Measurements from ENCODE around the gene GUCY1A1. TPM values are rescaled to one million over a fixed set of nuclear protein-coding genes. Genes with fewer than 3 reads are reported as not detected.

GUCY1A1 gene
- total RNA-seq, 1 donor from 2014 or later, result 0.71 TPM

- Mint-ChIP-seq H3K4me3 (no peak overlapping the region), H3K9me3 (no peaks in the 10 kb centered on the region), H3K27ac (no peak overlapping the region), H3K4me1 (no peaks in the 10 kb centered on the region), H3K27me3 (peaks cover 3% of the 10 kb centered on the region), H3K36me3 (ENCODE audit: low read depth) (no peaks in the 10 kb centered on the region)
- ATAC-seq (ENCODE audit: low read depth) (no peak), DNase-seq (no peak)
- CTCF ChIA-PET, result no interaction called here
- POLR2A ChIA-PET, result no interaction called here
- intact Hi-C loops (cut with micrococcal nuclease), result no loop called here
- no peak for TF ChIP-seq CTCF (IDR thresholded peaks at IDR 0.05)
Observed at GRCh38 chr4:155693015-155693663, 26.5 kb downstream of the GUCY1A1 start.

- ChIA-PET CTCF (no interaction called here), POLR2A (no interaction called here)
- ATAC-seq (ENCODE audit: low read depth) (no peak), DNase-seq (no peak)
- no peak for TF ChIP-seq CTCF (IDR thresholded peaks at IDR 0.05)
- H3K36me3 Mint-ChIP-seq (ENCODE audit: low read depth), result no peaks in the 10 kb centered on the region
- peaks cover 3% of the 10 kb centered on the region for H3K9me3 Mint-ChIP-seq
- intact Hi-C loops (cut with micrococcal nuclease), result no loop called here
- no peaks in the 10 kb centered on the region for H3K4me1 Mint-ChIP-seq
- H3K27ac Mint-ChIP-seq, result no peak overlapping the region
- H3K27me3 Mint-ChIP-seq, result peaks cover 3% of the 10 kb centered on the region
- no peak overlapping the region for H3K4me3 Mint-ChIP-seq
Observed at GRCh38 chr4:155694100-155694785, 27.6 kb downstream of the GUCY1A1 start.

- TF ChIP-seq CTCF (IDR thresholded peaks at IDR 0.05), result no peak
- H3K9me3 Mint-ChIP-seq, result peaks cover 3% of the 10 kb centered on the region
- intact Hi-C loops (cut with micrococcal nuclease), result no loop called here
- peaks cover 3% of the 10 kb centered on the region for H3K27me3 Mint-ChIP-seq
- CTCF ChIA-PET, result no interaction called here
- H3K27ac Mint-ChIP-seq, result no peak overlapping the region
- no peaks in the 10 kb centered on the region for H3K4me1 Mint-ChIP-seq
- POLR2A ChIA-PET, result interaction anchor here (0.5 kb wide), 1 partner anchor 11 kb away, joined by 9 read pairs; no protein-coding TSS in a partner anchor
- ATAC-seq (ENCODE audit: low read depth), result no peak
- DNase-seq, result no peak
- no peak overlapping the region for H3K4me3 Mint-ChIP-seq
- no peaks in the 10 kb centered on the region for H3K36me3 Mint-ChIP-seq (ENCODE audit: low read depth)
Observed at GRCh38 chr4:155696226-155696625, 29.6 kb downstream of the GUCY1A1 start.

GRCh38 chr4:155696726-155697125 lies 30.1 kb downstream of the GUCY1A1 start:
- H3K9me3 Mint-ChIP-seq, result peaks cover 3% of the 10 kb centered on the region
- H3K27ac Mint-ChIP-seq, result no peak overlapping the region
- H3K36me3 Mint-ChIP-seq (ENCODE audit: low read depth), result no peaks in the 10 kb centered on the region
- no peak overlapping the region for H3K4me3 Mint-ChIP-seq
- DNase-seq (no peak), ATAC-seq (ENCODE audit: low read depth) (no peak)
- H3K27me3 Mint-ChIP-seq, result peaks cover 3% of the 10 kb centered on the region
- TF ChIP-seq CTCF (IDR thresholded peaks at IDR 0.05), result no peak
- no peaks in the 10 kb centered on the region for H3K4me1 Mint-ChIP-seq
- ChIA-PET POLR2A (no interaction called here), CTCF (no interaction called here)
- intact Hi-C loops (cut with micrococcal nuclease), result no loop called here

GRCh38 chr4:155701827-155702226 lies 35.2 kb downstream of the GUCY1A1 start:
- Mint-ChIP-seq H3K4me3 (no peak overlapping the region), H3K4me1 (no peaks in the 10 kb centered on the region), H3K27ac (no peak overlapping the region), H3K9me3 (peaks cover 3% of the 10 kb centered on the region), H3K27me3 (peaks cover 3% of the 10 kb centered on the region), H3K36me3 (ENCODE audit: low read depth) (no peaks in the 10 kb centered on the region)
- no peak for DNase-seq
- no peak for ATAC-seq (ENCODE audit: low read depth)
- intact Hi-C loops (cut with micrococcal nuclease), result no loop called here
- no peak for TF ChIP-seq CTCF (IDR thresholded peaks at IDR 0.05)
- ChIA-PET CTCF (no interaction called here), POLR2A (no interaction called here)
